ENCODE results near the gene FLAD1. TPM values are rescaled to one million over a fixed set of nuclear protein-coding genes. Genes with fewer than 3 reads are reported as not detected.

The FLAD1 gene
- total and polyA plus RNA-seq, 2 of the 8 experiments (the other 6 are each of a cell fraction or from before 2014, with no cell fraction given) = 104 to 143 TPM

DNA sequence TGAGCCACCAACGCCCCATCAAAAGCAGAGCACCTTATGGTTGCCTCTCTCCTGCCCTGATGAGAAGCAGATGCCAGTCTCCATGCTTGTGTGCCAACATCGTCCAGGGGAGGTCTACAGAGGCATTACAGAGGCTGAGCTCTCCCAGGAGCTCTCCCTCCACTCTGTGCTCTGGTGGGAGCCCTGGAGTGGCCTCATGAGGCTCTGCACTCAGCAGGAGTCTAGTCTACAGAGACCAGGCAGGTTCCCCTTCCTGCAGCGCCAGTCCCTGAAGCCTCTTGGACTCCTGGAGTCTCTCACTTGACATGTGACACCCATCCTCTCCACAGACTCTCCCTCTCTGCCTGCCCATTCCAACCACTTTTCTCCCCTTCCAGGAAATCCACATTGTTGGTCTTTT, 53.9 kb downstream of the FLAD1 start:
- Histone ChIP-seq H2BK120ac (replicated peaks; ENCODE audit: low read depth, low read length) (no peak overlapping the region), H3K79me2 (ENCODE audit: control insufficient read depth in 1 of 2, insufficient read depth in 2 of 2, low read length in 2 of 2) (no peaks in the 10 kb centered on the region), H4K5ac (ENCODE audit: insufficient read length, low read depth, low read length) (no peak overlapping the region), H4K20me1 (replicated peaks in 1 of 2; ENCODE audit: control insufficient read depth in 1 of 2, insufficient read depth in 2 of 2, low read length in 2 of 2) (no peaks in the 10 kb centered on the region), H3K23me2 (ENCODE audit: low read depth, low read length) (no peaks in the 10 kb centered on the region), H3K4me1 (replicated peaks in 1 of 4; ENCODE audit: control insufficient read depth in 3 of 4, insufficient read depth in 4 of 4, low read length in 3 of 4) (no peaks in the 10 kb centered on the region), H2BK15ac (ENCODE audit: low read length) (no peak overlapping the region), H3K18ac (ENCODE audit: extremely low read depth, low read length) (no peak overlapping the region), H3K27me3 (replicated peaks in 1 of 4; ENCODE audit: control insufficient read depth in 3 of 4, extremely low read depth in 1 of 4, insufficient read depth in 3 of 4, low read length in 3 of 4) (peaks cover 0 to 2% (median 0%) of the 10 kb centered on the region in 4 experiments; a peak in 2 of 7 replicates), H3K4ac (replicated peaks; ENCODE audit: insufficient read length, low read depth, low read length) (no peak overlapping the region), H2BK5ac (ENCODE audit: low read depth, low read length) (no peak overlapping the region), H3K9me3 (ENCODE audit: insufficient read depth in 2 of 2, low read depth in 1 of 2, low read length in 1 of 2) (no peaks in the 10 kb centered on the region), H2AFZ (ENCODE audit: low read length) (no peak overlapping the region), H3K14ac (ENCODE audit: insufficient read length) (no peak overlapping the region), H3K27ac (ENCODE audit: low read depth, low read length) (no peak overlapping the region), H2BK12ac (ENCODE audit: low read depth, low read length) (no peak overlapping the region), H4K91ac (replicated peaks; ENCODE audit: insufficient read length, low read length) (no peak overlapping the region), H3K4me2 (ENCODE audit: insufficient read depth in 1 of 2, low read depth in 2 of 2, low read length in 2 of 2) (no peak overlapping the region), H3K36me3 (ENCODE audit: control insufficient read depth in 2 of 4, insufficient read depth in 4 of 4, low read length in 3 of 4) (no peaks in the 10 kb centered on the region), H3K9ac (replicated peaks in 1 of 4; ENCODE audit: extremely low read depth in 1 of 4, low read depth in 3 of 4, low read length in 3 of 4) (no peak overlapping the region), H4K8ac (ENCODE audit: extremely low read depth, insufficient read depth, low read length) (no peak overlapping the region), H2AK5ac (ENCODE audit: low read depth, low read length) (no peak overlapping the region), H3K23ac (ENCODE audit: insufficient read length) (no peak overlapping the region), H3K4me3 (ENCODE audit: extremely low read depth in 1 of 4, insufficient read depth in 2 of 4, low read depth in 3 of 4, low read length in 4 of 4) (no peak overlapping the region), H3K79me1 (ENCODE audit: low read depth, low read length) (no peaks in the 10 kb centered on the region), H2BK20ac (ENCODE audit: low read length) (no peak overlapping the region), H3K56ac (replicated peaks; ENCODE audit: insufficient read length, low read depth, low read length) (no peak overlapping the region)
- WGBS, 2 experiments (ENCODE audit: extremely low coverage in 1 of 2, insufficient coverage in 1 of 2, insufficient read length in 1 of 2, insufficient replicate concordance in 2 of 2, low coverage in 1 of 2, low lambda C conversion rate in 2 of 2, missing lambda C conversion rate in 1 of 2) = 89% methylated on average over 3 of the region's 3 CpGs; no CpG with 5 or more reads in 1 of the 2 experiments
- FAIRE-seq (no peak), DNase-seq (ENCODE audit: low read depth in 1 of 2, low spot score in 2 of 2) (no peak)
- ChIA-PET POLR2A (ENCODE audit: partially characterized antibody) (interaction anchor here (0.8 to 8.8 kb wide), 2 partner anchors 14 to 17 kb away, joined by 3 to 60 read pairs; partner anchors contain the start of gene ADAM15), CTCF (ENCODE audit: partially characterized antibody) (interaction anchor here (0.6 to 32.4 kb wide), 4 partner anchors 22 to 52 kb away, joined by 3 to 907 read pairs (median 178); partner anchors contain the start of genes ADAM15, EFNA3 and EFNA4)
- TF ChIP-seq PHF8 (conservative IDR thresholded peaks at IDR 0.05; ENCODE audit: low read depth, low read length) (no peak), KDM1A (IDR thresholded peaks at IDR 0.05; ENCODE audit: borderline replicate concordance, low read length) (no peak), SAP30 (IDR thresholded peaks at IDR 0.05; ENCODE audit: insufficient read depth, insufficient replicate concordance, low read length) (no peak), BCL11A (IDR thresholded peaks at IDR 0.05; ENCODE audit: low read depth in 2 of 2, low read length in 2 of 2) (no peak), SIX5 (IDR thresholded peaks at IDR 0.05; ENCODE audit: low read depth, low read length) (no peak), KDM5A (IDR thresholded peaks at IDR 0.05; ENCODE audit: low read length) (no peak), EGR1 (IDR thresholded peaks at IDR 0.05; ENCODE audit: borderline replicate concordance, low read depth, low read length) (no peak), TEAD4 (IDR thresholded peaks at IDR 0.05; ENCODE audit: low read depth, low read length) (no peak), CHD2 (IDR thresholded peaks at IDR 0.05; ENCODE audit: low read length) (no peak)

Measured in H1 (cell line).